GM23338 (cell line): ENCODE results near the gene TTLL3. TPM values are rescaled to one million over a fixed set of nuclear protein-coding genes. Genes with fewer than 3 reads are reported as not detected.

Experiments used
- ATAC-seq: fragments of 200-7000 bp; cut with Tn5 transposase; 3 replicates; pipeline ENCODE4 v1.9.1; 2020
- DNase-seq: peaks from one replicate; pipeline ENCODE4 v3.0.0-alpha.2; 2015; ENCODE audit warnings: low spot score
- H2AFZ ChIP-seq: fragments of 200-600 bp; sonication (generic); 2 replicates; pipeline ENCODE4 v1.8.0; 2016; ENCODE audit warnings: antibody characterized with exemption, mild to moderate bottlenecking, moderate library complexity
- H3F3A ChIP-seq: fragments of 200-600 bp; sonication (generic); replicated peaks from 2 replicates; pipeline ENCODE4 v1.8.0; 2017; ENCODE audit warnings: antibody characterized with exemption, mixed run types, low read depth
- H3K27ac ChIP-seq: fragments of 200-600 bp; sonication (generic); 2 replicates; pipeline ENCODE4 v1.6.1; 2016; ENCODE audit warnings: low read depth
- H3K27me3 ChIP-seq: fragments of 200-600 bp; sonication (generic); 2 replicates; pipeline ENCODE4 v1.8.0; 2016; ENCODE audit warnings: mild to moderate bottlenecking, mixed run types, moderate library complexity; ENCODE audit not compliant: insufficient read depth
- H3K36me3 ChIP-seq: fragments of 200-600 bp; sonication (generic); 2 replicates; pipeline ENCODE4 v1.8.0; 2016; ENCODE audit warnings: mild to moderate bottlenecking; ENCODE audit not compliant: insufficient read depth
- H3K4me1 ChIP-seq: fragments of 200-600 bp; sonication (generic); 2 replicates; pipeline ENCODE4 v1.8.0; 2016; ENCODE audit warnings: mild to moderate bottlenecking, moderate library complexity; ENCODE audit not compliant: insufficient read depth
- H3K4me2 ChIP-seq: fragments of 200-600 bp; sonication (generic); 2 replicates; pipeline ENCODE4 v1.7.1; 2017; ENCODE audit warnings: mixed run types
- H3K4me3 ChIP-seq: fragments of 200-600 bp; sonication (generic); 2 replicates; pipeline ENCODE4 v1.6.1; 2016; ENCODE audit warnings: mixed run types
- H3K79me2 ChIP-seq: fragments of 200-600 bp; sonication (generic); replicated peaks from 2 replicates; pipeline ENCODE4 v1.8.0; 2017; ENCODE audit warnings: mild to moderate bottlenecking; ENCODE audit not compliant: insufficient read depth
- H3K9me2 ChIP-seq: fragments of 200-600 bp; sonication (generic); 2 replicates; pipeline ENCODE4 v1.8.0; 2017; ENCODE audit not compliant: insufficient read depth
- H4K20me1 ChIP-seq: fragments of 200-600 bp; sonication (generic); replicated peaks from 2 replicates; pipeline ENCODE4 v1.8.0; 2017; ENCODE audit warnings: mild to moderate bottlenecking; ENCODE audit not compliant: insufficient read depth
- H3K27ac Mint-ChIP-seq: 2 replicates; pipeline ENCODE4 v1.8.0; 2020; ENCODE audit warnings: inconsistent platforms, mild to moderate bottlenecking, moderate library complexity, mixed read lengths
- H3K27me3 Mint-ChIP-seq: 3 replicates; pipeline ENCODE4 v1.8.0; 2022; ENCODE audit warnings: low read depth, mild to moderate bottlenecking, moderate library complexity, mixed read lengths, inconsistent platforms; ENCODE audit not compliant: insufficient read depth, poor library complexity
- H3K36me3 Mint-ChIP-seq: 3 replicates; pipeline ENCODE4 v1.8.0; 2021; ENCODE audit warnings: low read depth, mild to moderate bottlenecking, inconsistent platforms, moderate library complexity, mixed read lengths
- H3K4me1 Mint-ChIP-seq: 3 replicates; pipeline ENCODE4 v1.8.0; 2020; ENCODE audit warnings: mild to moderate bottlenecking, inconsistent platforms, mixed read lengths
- H3K4me3 Mint-ChIP-seq: 3 replicates; pipeline ENCODE4 v1.8.0; 2021; ENCODE audit warnings: moderate library complexity, mild to moderate bottlenecking, inconsistent platforms, mixed read lengths
- H3K9me3 Mint-ChIP-seq: 3 replicates; pipeline ENCODE4 v1.8.0; 2020; ENCODE audit warnings: moderate library complexity, mild to moderate bottlenecking, inconsistent platforms, mixed read lengths
- CREB1 ChIP-seq: fragments of 250-450 bp; sonication (Bioruptor Pico); IDR thresholded peaks from 2 replicates; pipeline ENCODE4 v1.5.0; 2020; ENCODE audit warnings: low read depth, mild to moderate bottlenecking, moderate library complexity
- JUNB ChIP-seq: IDR thresholded peaks from one replicate; pipeline ENCODE4 v1.6.1; 2016; ENCODE audit warnings: antibody characterized with exemption; ENCODE audit not compliant: unreplicated experiment
- POLR2AphosphoS5 ChIP-seq: IDR thresholded peaks from 2 replicates; pipeline ENCODE4 v1.6.1; 2016; ENCODE audit warnings: antibody characterized with exemption, low read depth
- STAT1 ChIP-seq: IDR thresholded peaks from one replicate; pipeline ENCODE4 v1.6.1; 2016; ENCODE audit warnings: antibody characterized with exemption; ENCODE audit not compliant: unreplicated experiment
- ZNF331 ChIP-seq: fragments of 250-450 bp; sonication (Bioruptor Pico); IDR thresholded peaks from 2 replicates; pipeline ENCODE4 v1.5.0; 2020; ENCODE audit warnings: low read depth, mild to moderate bottlenecking, moderate library complexity
- ZNF462 ChIP-seq: fragments of 250-450 bp; sonication (Bioruptor Pico); IDR thresholded peaks from 2 replicates; pipeline ENCODE4 v1.5.0; 2020; ENCODE audit warnings: mild to moderate bottlenecking, moderate library complexity
- polyA plus RNA-seq: library from polyadenylated mRNA; unstranded; fragments of >200 nt; fragmentation: Nextera tagmentation; extraction: Ambion mirVana; gene quantifications from 2 replicates; pipeline ENCODE4 v1.2.1, GENCODE V29; 2016
- total RNA-seq: library from RNA; depleted of rRNA; stranded (reverse); fragments of >200 nt; shearing (Covaris generic); gene quantifications from 2 replicates; pipeline ENCODE4 v1.2.3, GENCODE V29; 2014
- TF ChIP-seq, protein P1 (sequence below), 2 experiments: fragments of 200-600 bp in 1 of 2; sonication (generic) in 1 of 2; conservative IDR thresholded peaks; 2 replicates each; pipeline versions ENCODE4 v1.5.1 to v1.6.1; 2016 to 2017; ENCODE audit warnings: antibody characterized with exemption in 2 of 2, low read depth in 2 of 2, mild to moderate bottlenecking in 2 of 2, moderate library complexity in 1 of 2
- TF ChIP-seq, protein P2 (sequence below): IDR thresholded peaks from one replicate; pipeline ENCODE4 v1.6.1; 2018; ENCODE audit warnings: antibody characterized with exemption; ENCODE audit not compliant: unreplicated experiment

The TTLL3 gene
- total and polyA plus RNA-seq, 2 experiments from 2014 or later = 3.7 to 5.3 TPM

- peaks cover 44% of the 10 kb centered on the region for H3K36me3 Mint-ChIP-seq
- no peaks in the 10 kb centered on the region; the same call in 2 of the 3 replicates for H3K9me3 Mint-ChIP-seq
- H2AFZ ChIP-seq = no peak overlapping the region
Observed at GRCh38 chr3:9837701-9838582, 27.9 kb downstream of the TTLL3 start.

More at GRCh38 chr3:9837701-9838582, 27.9 kb downstream of the TTLL3 start:
- H3K4me3 Mint-ChIP-seq = no peak overlapping the region
- no peak overlapping the region for H3K27ac Mint-ChIP-seq
- Histone ChIP-seq H3K27ac (no peak overlapping the region), H3K79me2 (peaks cover 6% of the 10 kb centered on the region), H3K36me3 (0 out of 2 replicates have a peak, but pooled peaks cover 4% of the 10 kb centered on the region), H3K4me1 (peaks cover 6% of the 10 kb centered on the region; the same call in 1 of the 2 replicates), H3K27me3 (no peaks in the 10 kb centered on the region), H4K20me1 (peaks cover 6% of the 10 kb centered on the region; the same call in 1 of the 2 replicates), H3F3A (peaks cover 10% of the 10 kb centered on the region; the same call in 1 of the 2 replicates), H3K9me2 (no peaks in the 10 kb centered on the region), H3K4me2 (no peak overlapping the region), H3K4me3 (no peak overlapping the region)
- DNase-seq (no peak), ATAC-seq (no peak)
- H3K4me1 Mint-ChIP-seq = peaks cover 4% of the 10 kb centered on the region
- H3K27me3 Mint-ChIP-seq = peaks cover 7% of the 10 kb centered on the region
- TF ChIP-seq ZNF462 (CRISPR knock-in tag) (no peak), JUNB (no peak), STAT1 (no peak), ZNF331 (CRISPR knock-in tag) (no peak), CREB1 (CRISPR knock-in tag) (no peak), POLR2AphosphoS5 (no peak)
- TF ChIP-seq, protein P1, sequence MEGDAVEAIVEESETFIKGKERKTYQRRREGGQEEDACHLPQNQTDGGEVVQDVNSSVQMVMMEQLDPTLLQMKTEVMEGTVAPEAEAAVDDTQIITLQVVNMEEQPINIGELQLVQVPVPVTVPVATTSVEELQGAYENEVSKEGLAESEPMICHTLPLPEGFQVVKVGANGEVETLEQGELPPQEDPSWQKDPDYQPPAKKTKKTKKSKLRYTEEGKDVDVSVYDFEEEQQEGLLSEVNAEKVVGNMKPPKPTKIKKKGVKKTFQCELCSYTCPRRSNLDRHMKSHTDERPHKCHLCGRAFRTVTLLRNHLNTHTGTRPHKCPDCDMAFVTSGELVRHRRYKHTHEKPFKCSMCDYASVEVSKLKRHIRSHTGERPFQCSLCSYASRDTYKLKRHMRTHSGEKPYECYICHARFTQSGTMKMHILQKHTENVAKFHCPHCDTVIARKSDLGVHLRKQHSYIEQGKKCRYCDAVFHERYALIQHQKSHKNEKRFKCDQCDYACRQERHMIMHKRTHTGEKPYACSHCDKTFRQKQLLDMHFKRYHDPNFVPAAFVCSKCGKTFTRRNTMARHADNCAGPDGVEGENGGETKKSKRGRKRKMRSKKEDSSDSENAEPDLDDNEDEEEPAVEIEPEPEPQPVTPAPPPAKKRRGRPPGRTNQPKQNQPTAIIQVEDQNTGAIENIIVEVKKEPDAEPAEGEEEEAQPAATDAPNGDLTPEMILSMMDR (conservative IDR thresholded peaks at IDR 0.05; ENCODE audit: low read depth in 2 of 2) = no peak
- TF ChIP-seq, protein P2, sequence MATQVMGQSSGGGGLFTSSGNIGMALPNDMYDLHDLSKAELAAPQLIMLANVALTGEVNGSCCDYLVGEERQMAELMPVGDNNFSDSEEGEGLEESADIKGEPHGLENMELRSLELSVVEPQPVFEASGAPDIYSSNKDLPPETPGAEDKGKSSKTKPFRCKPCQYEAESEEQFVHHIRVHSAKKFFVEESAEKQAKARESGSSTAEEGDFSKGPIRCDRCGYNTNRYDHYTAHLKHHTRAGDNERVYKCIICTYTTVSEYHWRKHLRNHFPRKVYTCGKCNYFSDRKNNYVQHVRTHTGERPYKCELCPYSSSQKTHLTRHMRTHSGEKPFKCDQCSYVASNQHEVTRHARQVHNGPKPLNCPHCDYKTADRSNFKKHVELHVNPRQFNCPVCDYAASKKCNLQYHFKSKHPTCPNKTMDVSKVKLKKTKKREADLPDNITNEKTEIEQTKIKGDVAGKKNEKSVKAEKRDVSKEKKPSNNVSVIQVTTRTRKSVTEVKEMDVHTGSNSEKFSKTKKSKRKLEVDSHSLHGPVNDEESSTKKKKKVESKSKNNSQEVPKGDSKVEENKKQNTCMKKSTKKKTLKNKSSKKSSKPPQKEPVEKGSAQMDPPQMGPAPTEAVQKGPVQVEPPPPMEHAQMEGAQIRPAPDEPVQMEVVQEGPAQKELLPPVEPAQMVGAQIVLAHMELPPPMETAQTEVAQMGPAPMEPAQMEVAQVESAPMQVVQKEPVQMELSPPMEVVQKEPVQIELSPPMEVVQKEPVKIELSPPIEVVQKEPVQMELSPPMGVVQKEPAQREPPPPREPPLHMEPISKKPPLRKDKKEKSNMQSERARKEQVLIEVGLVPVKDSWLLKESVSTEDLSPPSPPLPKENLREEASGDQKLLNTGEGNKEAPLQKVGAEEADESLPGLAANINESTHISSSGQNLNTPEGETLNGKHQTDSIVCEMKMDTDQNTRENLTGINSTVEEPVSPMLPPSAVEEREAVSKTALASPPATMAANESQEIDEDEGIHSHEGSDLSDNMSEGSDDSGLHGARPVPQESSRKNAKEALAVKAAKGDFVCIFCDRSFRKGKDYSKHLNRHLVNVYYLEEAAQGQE = no peak
